Measurements from ENCODE around the gene GPR135.

GPR135 gene

DNA sequence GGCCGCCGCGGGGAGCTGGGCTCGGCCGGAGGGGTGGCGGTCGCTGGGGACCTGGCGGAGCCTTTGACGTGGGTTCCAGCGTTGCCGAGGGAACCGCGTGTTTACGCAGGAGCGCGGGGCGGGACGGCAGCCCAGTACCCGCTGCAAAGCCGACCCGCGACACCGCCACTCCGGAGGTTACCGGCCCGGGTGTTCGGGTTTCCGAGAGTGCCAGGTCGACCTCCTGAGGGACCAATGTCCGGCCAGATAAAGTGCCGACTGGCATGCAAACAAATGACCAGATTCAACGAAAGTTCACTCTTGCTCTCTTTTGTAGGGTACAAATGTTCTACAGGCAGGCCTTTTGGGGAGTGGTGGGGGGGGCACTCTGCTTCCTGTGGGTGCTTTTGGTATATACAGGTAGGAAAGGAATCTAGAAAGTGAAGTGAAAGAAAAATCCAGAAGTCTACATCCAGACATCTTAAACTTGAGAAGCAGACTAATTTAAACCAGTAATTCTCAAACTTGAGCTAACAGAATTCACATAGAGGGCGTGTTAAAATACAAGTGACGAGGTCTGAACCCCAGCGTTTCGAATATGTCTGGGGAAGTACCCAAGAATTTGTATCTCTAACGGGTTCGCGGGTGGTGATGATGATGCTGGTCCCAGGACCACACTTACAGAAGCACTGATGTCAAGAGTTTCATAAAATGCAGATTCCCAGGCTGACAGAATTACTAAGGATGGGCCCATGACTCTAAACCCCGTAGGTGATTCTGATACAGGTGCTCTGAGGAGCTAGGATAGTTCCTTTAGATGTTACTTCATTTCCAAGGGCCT lies at the start of gene GPR135:
GPR135 (minus strand) TSS at position 65 of the 820 bp plus-strand sequence. CDS start 154 bp downstream, outside the sequence.
- DNase-seq (ENCODE audit: low read depth, low spot score), result no peak

DNA sequence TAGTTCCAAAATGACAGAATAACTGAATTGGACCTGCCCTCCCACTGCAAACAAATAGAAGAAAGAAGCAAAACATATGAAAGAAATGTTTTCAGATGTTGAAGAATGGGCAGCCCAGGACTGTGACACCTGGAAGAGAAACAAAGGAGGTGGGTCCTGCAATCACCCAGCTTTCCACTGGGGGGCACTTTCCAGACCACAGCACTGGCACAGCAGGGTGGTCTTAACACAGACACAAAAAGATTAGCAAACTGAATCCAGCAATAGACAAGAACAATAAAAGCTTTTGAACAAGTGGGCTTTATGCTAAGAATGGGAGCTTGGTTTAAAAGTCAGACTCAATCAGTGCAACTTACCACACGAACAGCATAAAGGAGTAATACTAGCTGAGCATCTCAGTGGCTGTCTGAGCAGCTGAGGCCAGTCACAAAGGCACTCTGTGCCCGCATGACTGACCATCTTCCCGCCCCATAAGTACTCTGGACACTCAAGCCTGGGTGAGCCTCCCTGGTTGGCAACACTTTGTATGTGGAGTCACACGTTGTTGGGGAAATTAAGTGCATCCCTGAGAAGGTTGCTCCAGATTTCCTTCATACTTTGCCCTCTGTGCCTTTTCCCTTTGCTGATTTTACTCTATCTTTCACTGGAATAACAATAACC lies 46.9 kb upstream of the GPR135 start:
- DNase-seq (ENCODE audit: low read depth, low spot score), result no peak

- no peak for DNase-seq (ENCODE audit: low read depth, low spot score)
Measured at GRCh38 chr14:59510966-59511365, 45.8 kb upstream of the GPR135 start.

GRCh38 chr14:59510001-59510400 lies 44.8 kb upstream of the GPR135 start:
- no peak for DNase-seq (ENCODE audit: low read depth, low spot score)

DNA sequence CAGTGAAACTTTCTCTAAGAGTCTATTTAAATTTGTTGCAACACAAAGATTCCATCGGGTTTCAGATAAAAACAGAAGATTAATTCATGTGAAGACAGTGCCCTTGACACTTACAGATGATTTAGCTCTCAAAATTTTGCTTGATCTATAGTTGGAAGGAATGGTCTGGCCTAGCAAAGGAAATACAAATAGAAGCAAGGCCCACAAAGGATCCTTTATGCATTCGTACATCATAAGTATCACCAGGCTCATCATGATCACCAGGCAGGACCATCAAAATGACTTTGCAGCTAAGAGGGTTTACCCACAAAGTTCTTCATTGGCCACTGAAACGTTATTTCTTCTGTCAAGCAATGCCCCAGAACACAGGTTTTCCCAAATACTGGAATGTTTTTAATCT lies 43.9 kb upstream of the GPR135 start:
- no peak for DNase-seq (ENCODE audit: low read depth, low spot score)

DNA sequence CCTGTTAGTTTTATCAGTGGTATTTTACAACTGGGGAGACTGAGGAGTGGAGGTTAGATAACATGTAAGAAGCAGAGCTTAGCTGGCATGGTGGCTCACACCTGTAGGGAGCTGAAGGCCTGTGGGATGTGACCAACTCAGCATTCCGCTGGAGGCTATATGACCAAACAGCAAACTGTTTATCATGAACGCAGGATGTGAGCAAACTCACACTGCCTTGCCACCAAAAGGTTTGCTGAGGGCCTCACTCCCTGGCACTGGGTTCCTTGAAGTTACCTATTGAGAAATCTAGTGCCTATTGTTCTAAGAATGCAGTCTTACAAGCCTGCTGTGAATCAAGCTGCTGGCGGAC lies 42.5 kb upstream of the GPR135 start:
- no peak for DNase-seq (ENCODE audit: low read depth, low spot score)

DNA sequence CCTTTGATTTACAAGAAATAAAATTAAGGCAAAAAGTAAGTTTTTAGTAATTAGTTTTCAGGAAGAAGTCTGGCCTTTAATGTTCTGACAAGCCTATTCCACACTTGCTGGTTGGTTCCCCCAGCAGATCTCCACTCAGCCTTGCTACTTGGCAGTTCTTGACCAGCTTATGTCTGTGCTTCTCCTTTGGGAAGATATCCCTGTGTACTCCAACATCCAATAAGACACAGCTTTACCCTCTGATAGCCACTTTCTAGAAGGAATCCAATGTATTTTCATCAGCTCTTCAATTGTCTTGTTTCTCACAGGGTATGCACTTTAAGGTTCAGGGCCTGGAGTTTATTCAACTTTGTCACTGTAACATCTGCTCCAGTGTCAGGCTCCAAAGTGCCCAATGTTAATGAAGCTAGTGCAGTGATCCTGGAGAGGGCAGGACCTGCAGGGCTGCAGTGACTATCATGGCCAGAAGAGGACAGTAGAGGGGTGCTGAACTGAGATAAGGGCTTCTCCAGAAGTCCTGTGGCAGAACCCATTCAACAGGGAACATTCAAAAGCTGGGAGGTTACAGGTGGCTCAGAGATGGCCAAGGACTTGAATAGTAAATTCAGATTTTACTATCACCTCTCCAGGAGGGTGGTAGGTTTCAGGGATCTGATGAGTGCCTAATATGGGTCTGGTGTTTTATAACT lies 42.0 kb upstream of the GPR135 start:
- DNase-seq (ENCODE audit: low read depth, low spot score), result no peak

DNA sequence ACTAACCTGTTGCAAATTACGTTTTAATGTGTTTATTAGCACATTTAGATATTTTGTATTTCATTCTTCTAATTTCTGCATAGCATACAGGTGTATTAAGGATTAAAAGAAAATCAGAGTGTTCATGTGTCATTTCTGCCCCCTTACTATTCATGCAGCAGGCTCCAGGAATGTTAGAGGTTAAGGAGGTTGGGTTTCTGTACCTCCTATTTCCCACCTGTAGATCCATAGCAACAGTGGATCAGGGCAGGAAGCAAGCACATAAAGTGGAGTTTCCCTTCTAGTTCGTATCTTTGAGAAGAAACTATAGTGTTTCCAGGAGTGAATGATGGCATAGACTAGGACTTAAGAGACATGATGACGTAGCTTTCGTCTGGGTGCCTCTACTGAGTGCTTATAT lies 38.1 kb upstream of the GPR135 start:
- DNase-seq (ENCODE audit: low read depth, low spot score), result no peak

DNA sequence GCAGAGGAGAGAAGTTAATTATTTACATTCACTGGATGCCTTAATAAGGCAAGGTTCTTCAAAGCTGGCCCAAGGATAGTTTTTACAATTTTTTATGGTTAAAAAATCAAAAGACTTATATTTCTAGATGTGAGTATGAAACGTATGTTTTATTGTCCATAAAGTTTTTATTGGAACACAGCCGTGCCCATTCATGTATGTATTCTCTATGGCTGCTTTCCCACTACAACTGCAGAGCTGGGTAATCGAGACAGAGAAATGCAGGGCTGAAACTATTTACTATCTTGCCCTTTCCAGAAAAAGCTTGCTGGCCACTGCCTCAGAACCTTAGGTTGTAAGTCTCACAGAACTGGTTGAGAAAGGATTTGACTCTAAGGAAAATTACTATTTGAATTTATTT lies 35.6 kb upstream of the GPR135 start:
- DNase-seq (ENCODE audit: low read depth, low spot score), result no peak

DNA sequence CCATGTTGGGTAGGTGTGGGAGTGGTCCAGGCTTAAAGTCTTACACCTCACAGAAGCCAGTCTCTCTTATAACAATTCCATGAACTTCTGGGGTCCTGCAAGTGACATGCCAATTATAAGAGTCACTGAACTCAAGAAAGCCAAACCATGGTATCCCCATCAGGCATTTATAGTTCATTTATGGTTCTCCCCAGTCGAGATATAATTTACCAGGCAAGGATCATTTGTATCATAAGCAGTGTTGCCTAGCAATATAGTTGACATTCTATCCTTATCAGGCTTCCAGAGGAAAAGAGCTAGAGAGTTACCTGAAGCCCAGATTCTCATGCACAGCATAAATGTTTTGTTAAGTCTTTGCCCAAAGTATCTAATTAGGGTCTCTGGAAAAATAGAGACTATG lies 27.2 kb upstream of the GPR135 start:
- DNase-seq (ENCODE audit: low read depth, low spot score), result no peak

- no peak for DNase-seq (ENCODE audit: low read depth, low spot score)
Measured at GRCh38 chr14:59490756-59491155, 25.6 kb upstream of the GPR135 start.

DNA sequence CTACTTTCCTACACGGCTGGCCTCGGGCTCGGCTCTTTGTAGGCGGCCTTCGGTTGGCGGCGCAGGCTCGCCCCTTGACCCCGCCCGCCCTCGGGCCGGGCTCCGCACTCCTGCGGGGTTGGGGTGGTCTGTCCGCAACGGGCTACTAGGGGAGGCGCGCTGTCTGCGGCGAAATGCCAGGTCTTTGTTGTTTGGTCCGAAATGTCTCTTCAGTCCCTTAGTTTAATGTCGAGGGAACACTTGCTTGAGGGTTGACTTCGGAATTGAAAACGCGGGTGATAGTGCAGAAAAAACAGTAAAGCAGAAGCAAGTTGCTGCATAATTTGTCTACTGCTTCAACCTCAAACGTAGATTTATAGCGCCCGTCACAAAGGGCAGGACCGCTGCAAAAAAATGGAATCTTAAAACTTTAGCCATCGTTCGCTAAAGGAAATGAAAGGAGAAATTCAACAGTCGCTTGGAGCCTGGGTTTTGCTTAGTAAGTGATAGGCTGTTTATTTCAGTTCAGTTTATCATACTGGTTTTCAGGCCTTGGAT lies 19.5 kb upstream of the GPR135 start:
- no peak for DNase-seq (ENCODE audit: low read depth, low spot score)

DNA sequence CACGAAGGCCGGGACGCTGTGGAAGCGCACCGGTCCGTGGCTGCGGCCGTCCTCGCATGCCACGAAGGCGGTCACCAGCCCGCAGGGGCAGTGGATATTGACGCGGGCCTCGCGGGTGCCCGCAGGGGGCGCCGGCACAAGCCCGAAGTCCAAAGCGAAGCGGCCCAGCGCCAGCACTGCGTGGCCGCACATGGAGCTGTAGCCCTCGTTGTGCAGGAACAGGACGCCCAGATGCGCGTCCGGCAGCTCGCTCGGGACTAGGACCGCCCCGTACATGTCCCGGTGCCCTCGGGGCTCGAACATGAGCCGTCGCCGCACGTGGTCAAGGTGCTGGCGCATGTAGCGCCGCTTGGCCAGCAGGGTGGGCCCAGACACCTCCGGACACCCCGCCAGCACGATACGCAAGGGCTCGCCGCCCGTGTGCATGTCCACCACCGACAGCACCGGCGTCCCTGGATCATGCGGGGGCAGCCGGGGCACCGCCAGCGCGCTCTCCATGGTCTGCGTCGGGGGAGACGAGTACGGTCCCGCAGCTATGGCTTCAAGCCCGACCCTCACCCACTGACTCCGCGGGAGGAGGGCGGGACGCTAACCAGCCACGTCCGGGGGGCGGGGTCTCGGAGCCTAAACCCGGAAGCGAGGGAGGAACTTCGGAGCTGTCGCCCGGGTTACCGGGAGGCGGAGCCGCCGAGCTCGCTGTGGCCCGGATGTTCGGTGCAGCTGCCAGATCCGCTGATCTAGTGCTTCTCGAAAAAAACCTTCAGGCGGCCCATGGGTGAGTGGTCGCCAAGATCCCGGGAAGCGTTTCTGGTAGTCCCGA lies 18.8 kb upstream of the GPR135 start, which contains the start of the genes JKAMP and L3HYPDH:
JKAMP (plus strand) TSS at position 699 of the 820 bp plus-strand sequence; CDS start at position 772, 73 bp downstream.
L3HYPDH (minus strand) TSS at position 590 of the 820 bp plus-strand sequence; CDS start at position 498, 92 bp downstream.
- DNase-seq (ENCODE audit: low read depth, low spot score), result peak; percentile 83

GRCh38 chr14:59483363-59483762 lies 18.2 kb upstream of the GPR135 start:
- DNase-seq (ENCODE audit: low read depth, low spot score), result no peak

DNA sequence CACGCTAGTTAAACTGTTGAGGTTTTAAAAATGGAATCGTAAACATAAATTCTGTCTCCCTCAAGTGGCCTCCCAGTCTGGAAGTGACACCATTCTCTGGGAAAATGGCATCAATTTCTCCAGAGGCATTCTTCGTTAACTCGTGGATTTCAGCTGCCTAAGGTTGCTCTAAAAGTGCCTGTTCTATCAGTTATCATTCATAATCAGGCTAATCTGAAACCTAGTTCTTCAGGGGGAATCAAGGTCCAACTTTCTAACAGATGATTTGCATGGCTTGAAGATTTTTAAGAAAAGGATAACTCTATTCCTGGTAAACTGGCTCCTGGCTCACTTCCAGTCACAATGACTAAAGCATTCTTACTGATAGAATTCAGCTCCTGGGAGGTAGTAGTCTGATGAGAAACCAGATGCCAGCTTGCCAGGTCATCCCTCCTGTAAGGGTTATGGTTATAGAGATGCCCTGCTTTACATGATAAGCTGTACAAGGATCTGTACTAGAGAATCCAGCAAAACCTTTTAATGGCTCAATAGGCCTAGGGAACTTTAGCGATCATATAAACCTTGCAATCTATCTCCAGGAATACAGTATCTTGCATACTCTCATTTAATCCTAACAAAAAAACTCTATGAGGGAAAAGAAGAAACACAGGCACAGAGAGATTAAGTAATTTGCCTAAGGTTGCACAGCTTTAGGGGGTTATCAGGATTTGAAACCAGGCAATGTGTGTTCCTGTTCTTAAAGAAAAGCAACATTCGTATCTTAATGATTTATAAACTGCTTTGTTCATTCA lies 17.6 kb upstream of the GPR135 start:
- no peak for DNase-seq (ENCODE audit: low read depth, low spot score)

GRCh38 chr14:59481871-59482540 lies 16.8 kb upstream of the GPR135 start:
- DNase-seq (ENCODE audit: low read depth, low spot score), result no peak

DNA sequence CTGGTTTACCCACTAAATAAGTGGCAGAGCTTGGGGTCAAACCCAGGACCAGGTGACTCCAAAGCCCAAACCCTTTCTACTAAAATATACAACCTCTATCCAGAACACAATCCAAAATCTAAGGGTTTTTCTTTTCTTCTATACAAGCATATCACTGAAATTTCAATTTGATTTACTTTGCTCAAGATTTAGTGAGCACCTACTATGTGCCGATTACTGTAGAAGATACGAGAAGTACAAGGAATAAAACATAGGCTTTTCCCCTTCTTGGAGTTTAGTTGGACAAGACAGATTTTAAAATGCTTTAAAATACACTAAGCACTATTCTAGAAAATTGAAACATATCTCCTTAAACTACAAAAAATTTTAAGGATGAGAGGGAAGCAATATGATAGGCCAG lies 16.2 kb upstream of the GPR135 start:
- DNase-seq (ENCODE audit: low read depth, low spot score), result no peak

GRCh38 chr14:59480166-59480565 lies 15.0 kb upstream of the GPR135 start:
- no peak for DNase-seq (ENCODE audit: low read depth, low spot score)

- DNase-seq (ENCODE audit: low read depth, low spot score), result no peak
Measured at GRCh38 chr14:59478540-59478939, 13.4 kb upstream of the GPR135 start.

DNA sequence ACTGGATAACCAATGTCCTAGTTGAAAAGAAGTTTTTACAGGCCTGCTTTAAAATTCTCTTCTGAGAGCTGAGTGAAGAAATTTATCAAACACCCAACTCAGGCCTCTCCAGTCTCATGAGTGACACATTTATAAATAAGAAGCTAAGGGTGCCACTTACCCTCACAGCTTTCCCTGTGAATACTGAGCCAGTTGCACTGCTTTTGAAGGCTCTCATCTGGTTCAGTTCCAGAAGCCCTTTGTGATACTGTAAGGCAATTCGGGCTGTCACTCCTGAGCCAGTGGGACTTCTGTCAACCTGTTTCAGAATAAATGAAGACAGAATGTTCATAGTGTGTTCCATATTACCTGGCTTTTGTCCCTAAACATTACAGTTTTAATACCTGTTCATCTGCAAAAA lies 10.5 kb upstream of the GPR135 start:
- DNase-seq (ENCODE audit: low read depth, low spot score), result no peak

Measured in brain pericyte (primary cell).